ENCODE data around the gene SPATA21. TPM values are rescaled to one million over a fixed set of nuclear protein-coding genes. Genes with fewer than 3 reads are reported as not detected.

The SPATA21 gene
- total RNA-seq, 1 donor from 2014 or later, result not detected

- TF ChIP-seq CTCF (conservative IDR thresholded peaks at IDR 0.05), result no peak
- H3K4me3 Mint-ChIP-seq, result peak overlapping the region; percentile 86
- H3K27ac Mint-ChIP-seq (ENCODE audit: unreplicated experiment), result no peak overlapping the region
- DNase-seq (ENCODE audit: low read depth, low spot score), result no peak
- no peaks in the 10 kb centered on the region for H3K36me3 Mint-ChIP-seq (ENCODE audit: low read depth)
- no peaks in the 10 kb centered on the region for H3K9me3 Mint-ChIP-seq
- H3K4me1 Mint-ChIP-seq, result peaks cover 23% of the 10 kb centered on the region
- no peaks in the 10 kb centered on the region for H3K27me3 Mint-ChIP-seq (ENCODE audit: low read depth)
Observed at GRCh38 chr1:16354619-16355018, 82.6 kb downstream of the SPATA21 start.

GRCh38 chr1:16352842-16353535 lies 84.2 kb downstream of the SPATA21 start:
- Mint-ChIP-seq H3K9me3 (no peaks in the 10 kb centered on the region), H3K4me3 (peak overlapping the region; percentile 98), H3K36me3 (ENCODE audit: low read depth) (no peaks in the 10 kb centered on the region), H3K27ac (ENCODE audit: unreplicated experiment) (peak overlapping the region; percentile 93), H3K4me1 (peaks cover 29% of the 10 kb centered on the region), H3K27me3 (ENCODE audit: low read depth) (no peaks in the 10 kb centered on the region)
- DNase-seq (ENCODE audit: low read depth, low spot score), result no peak
- TF ChIP-seq CTCF (conservative IDR thresholded peaks at IDR 0.05), result no peak

GRCh38 chr1:16351994-16352841 lies 85.0 kb downstream of the SPATA21 start, which contains the start of gene FBXO42:
Gene FBXO42, minus strand, starts transcription at chr1:16352480. Its CDS starts 37,062 bp downstream, at chr1:16315418.
- Mint-ChIP-seq H3K9me3 (no peaks in the 10 kb centered on the region), H3K36me3 (ENCODE audit: low read depth) (no peaks in the 10 kb centered on the region), H3K4me1 (peaks cover 29% of the 10 kb centered on the region), H3K27ac (ENCODE audit: unreplicated experiment) (peak within 1 kb of the TSS; percentile 93), H3K4me3 (peak within 1 kb of the TSS; percentile 98), H3K27me3 (ENCODE audit: low read depth) (no peaks in the 10 kb centered on the region)
- TF ChIP-seq CTCF (conservative IDR thresholded peaks at IDR 0.05), result peak; percentile 58
- peak; percentile 90 for DNase-seq (ENCODE audit: low read depth, low spot score)

GRCh38 chr1:16351456-16351993 lies 85.7 kb downstream of the SPATA21 start:
- no peaks in the 10 kb centered on the region for H3K9me3 Mint-ChIP-seq
- H3K4me3 Mint-ChIP-seq, result peak overlapping the region; percentile 98
- H3K4me1 Mint-ChIP-seq, result peaks cover 29% of the 10 kb centered on the region
- H3K27me3 Mint-ChIP-seq (ENCODE audit: low read depth), result no peaks in the 10 kb centered on the region
- DNase-seq (ENCODE audit: low read depth, low spot score), result no peak
- H3K27ac Mint-ChIP-seq (ENCODE audit: unreplicated experiment), result peak overlapping the region; percentile 90
- no peaks in the 10 kb centered on the region for H3K36me3 Mint-ChIP-seq (ENCODE audit: low read depth)
- TF ChIP-seq CTCF (conservative IDR thresholded peaks at IDR 0.05), result no peak

- no peak for DNase-seq (ENCODE audit: low read depth, low spot score)
- H3K4me1 Mint-ChIP-seq, result peaks cover 29% of the 10 kb centered on the region
- no peaks in the 10 kb centered on the region for H3K27me3 Mint-ChIP-seq (ENCODE audit: low read depth)
- TF ChIP-seq CTCF (conservative IDR thresholded peaks at IDR 0.05), result no peak
- no peak overlapping the region for H3K27ac Mint-ChIP-seq (ENCODE audit: unreplicated experiment)
- H3K9me3 Mint-ChIP-seq, result no peaks in the 10 kb centered on the region
- no peaks in the 10 kb centered on the region for H3K36me3 Mint-ChIP-seq (ENCODE audit: low read depth)
- H3K4me3 Mint-ChIP-seq, result peak overlapping the region; percentile 50
Observed at GRCh38 chr1:16349847-16350406, 87.3 kb downstream of the SPATA21 start.
